ENCODE data around the gene C12orf76. TPM values are rescaled to one million over a fixed set of nuclear protein-coding genes. Genes with fewer than 3 reads are reported as not detected.

Gene C12orf76
- total RNA-seq, 4 donors from 2014 or later, result 9.3 to 11.0 (median 10.1) TPM; not detected in 1

DNA sequence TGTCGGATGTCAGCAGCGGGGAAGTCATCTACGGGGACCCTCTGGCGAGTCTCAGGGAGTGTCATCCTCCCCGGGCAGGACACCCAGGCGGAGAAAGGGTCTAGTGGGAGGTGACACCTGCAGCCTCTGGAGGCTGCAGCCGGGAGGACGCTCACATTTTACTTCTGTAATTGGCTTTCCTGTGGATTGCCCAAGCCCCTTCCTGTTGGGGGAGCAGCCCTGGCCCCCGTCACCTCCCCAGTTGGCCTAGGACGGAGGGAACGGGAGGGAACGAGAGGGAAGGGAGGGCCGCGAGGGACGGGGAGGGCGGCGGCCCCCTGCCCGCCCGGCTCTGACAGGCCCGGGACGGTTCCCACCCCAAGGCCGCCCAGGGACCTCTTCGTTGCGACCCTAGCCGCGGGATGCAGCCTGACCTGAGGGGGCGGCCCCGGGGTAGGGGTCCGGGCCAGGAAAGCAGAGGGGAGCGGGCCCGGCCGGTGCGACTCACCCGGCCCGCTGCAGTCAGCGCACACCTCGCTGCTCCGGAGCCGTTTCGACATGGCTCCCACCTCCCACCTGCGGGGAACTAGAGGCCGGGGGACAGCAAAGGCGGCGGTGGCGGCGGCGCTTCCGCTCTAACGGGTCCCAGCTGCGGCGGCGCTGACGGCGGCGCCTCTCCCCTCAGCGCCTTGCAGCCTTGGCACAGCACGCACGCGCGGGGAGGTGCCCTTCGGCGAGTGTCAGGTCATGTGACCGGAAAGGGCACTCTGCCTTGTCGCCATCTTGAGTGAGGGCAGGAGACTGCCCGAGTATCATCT is 52.4 kb downstream of the C12orf76 start, which contains the start of gene GIT2:
TSS of gene GIT2 (minus strand) at position 683 of the 797 bp plus-strand sequence. CDS start at position 539, 144 bp downstream.
- Histone ChIP-seq H3K4me1 (peaks cover 8 to 39% (median 26%) of the 10 kb centered on the region in 4 donors), H3K27ac (peak within 1 kb of the TSS; percentile 82 to 93 (median 86)), H3K36me3 (peaks cover 0 to 6% (median 0%) of the 10 kb centered on the region in 4 donors), H3K27me3 (no peaks in the 10 kb centered on the region), H3K4me3 (peak within 1 kb of the TSS; percentile 73 to 91 (median 82)), H3K9me3 (no peaks in the 10 kb centered on the region)
- peak; percentile 95 for DNase-seq
- WGBS, 2 donors (ENCODE audit: low coverage in 1 of 2), result 1% methylated on average over 48 of the region's 65 CpGs; no CpG with 5 or more reads in 1 of the 2 donors
- TF ChIP-seq EP300 (IDR thresholded peaks at IDR 0.05; ENCODE audit: low read depth) (no peak), POLR2AphosphoS5 (IDR thresholded peaks at IDR 0.05) (peak; percentile 91 to 96 (median 95)), POLR2A (IDR thresholded peaks at IDR 0.05) (peak; percentile 80)
- TF ChIP-seq, protein P1, sequence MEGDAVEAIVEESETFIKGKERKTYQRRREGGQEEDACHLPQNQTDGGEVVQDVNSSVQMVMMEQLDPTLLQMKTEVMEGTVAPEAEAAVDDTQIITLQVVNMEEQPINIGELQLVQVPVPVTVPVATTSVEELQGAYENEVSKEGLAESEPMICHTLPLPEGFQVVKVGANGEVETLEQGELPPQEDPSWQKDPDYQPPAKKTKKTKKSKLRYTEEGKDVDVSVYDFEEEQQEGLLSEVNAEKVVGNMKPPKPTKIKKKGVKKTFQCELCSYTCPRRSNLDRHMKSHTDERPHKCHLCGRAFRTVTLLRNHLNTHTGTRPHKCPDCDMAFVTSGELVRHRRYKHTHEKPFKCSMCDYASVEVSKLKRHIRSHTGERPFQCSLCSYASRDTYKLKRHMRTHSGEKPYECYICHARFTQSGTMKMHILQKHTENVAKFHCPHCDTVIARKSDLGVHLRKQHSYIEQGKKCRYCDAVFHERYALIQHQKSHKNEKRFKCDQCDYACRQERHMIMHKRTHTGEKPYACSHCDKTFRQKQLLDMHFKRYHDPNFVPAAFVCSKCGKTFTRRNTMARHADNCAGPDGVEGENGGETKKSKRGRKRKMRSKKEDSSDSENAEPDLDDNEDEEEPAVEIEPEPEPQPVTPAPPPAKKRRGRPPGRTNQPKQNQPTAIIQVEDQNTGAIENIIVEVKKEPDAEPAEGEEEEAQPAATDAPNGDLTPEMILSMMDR (IDR thresholded peaks at IDR 0.05), result peak in 2 of 5 experiments; percentile 12 to 19
- in situ Hi-C loops (cut with MboI; ENCODE audit: low pct_ligation_motif_present in 1 of 4, low pct_unique_long_range_greater_than_20kb in 1 of 4, low sequenced_read_pairs in 3 of 4), result no loop called here
- intact Hi-C loops (cut with DNase I; ENCODE audit: low total_unique reads), result no loop called here

- in situ Hi-C loops (cut with MboI; ENCODE audit: low pct_ligation_motif_present in 1 of 4, low pct_unique_long_range_greater_than_20kb in 1 of 4, low sequenced_read_pairs in 3 of 4), result no loop called here
- TF ChIP-seq EP300 (IDR thresholded peaks at IDR 0.05; ENCODE audit: low read depth) (no peak), POLR2AphosphoS5 (IDR thresholded peaks at IDR 0.05) (no peak), POLR2A (IDR thresholded peaks at IDR 0.05) (no peak)
- TF ChIP-seq, protein P1 (IDR thresholded peaks at IDR 0.05), result no peak
Measured at GRCh38 chr12:109995361-109995685, 53.0 kb downstream of the C12orf76 start.

DNA sequence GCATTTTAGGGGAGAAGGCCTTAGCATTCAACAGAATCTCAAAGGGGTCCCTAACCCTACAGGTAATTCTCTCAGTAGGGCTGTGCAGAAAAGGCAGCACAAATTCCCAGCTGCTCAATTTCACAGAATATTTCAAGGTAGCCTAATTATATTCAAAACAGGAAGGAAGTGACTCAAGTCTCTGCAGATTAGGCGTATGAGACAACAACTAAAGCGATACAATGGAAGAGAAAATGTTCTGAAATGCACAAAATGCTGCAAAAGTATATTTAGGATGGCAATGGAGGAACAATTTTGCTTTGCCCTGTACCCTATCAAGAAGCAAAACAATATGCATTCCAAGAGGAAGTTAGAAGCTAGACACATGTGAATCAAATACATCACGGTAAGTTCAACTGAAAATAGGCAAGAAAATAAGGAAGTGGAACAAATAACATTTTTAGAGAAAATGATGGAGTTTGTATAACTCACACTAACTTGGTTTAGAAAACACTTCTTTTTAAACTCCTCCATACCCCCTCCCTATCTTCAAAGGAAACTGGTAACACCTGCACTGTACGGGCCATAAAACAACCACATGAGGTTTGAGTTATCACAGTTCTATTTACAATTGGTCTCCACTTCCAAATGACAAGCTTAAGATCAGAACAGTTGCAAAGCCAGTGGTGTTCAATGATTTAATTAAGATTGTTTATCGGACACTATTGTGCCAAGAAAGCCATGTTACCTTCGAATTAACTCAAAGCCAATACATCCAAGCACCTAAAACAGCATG is 53.7 kb downstream of the C12orf76 start:
- Histone ChIP-seq H3K4me1 (peaks cover 8 to 36% (median 21%) of the 10 kb centered on the region in 4 donors), H3K27me3 (no peaks in the 10 kb centered on the region), H3K36me3 (peaks cover 0 to 14% (median 5%) of the 10 kb centered on the region in 4 donors), H3K9me3 (no peaks in the 10 kb centered on the region), H3K27ac (peak overlapping the region; percentile 82 to 93 (median 86)), H3K4me3 (peak overlapping the region in 3 of 4 donors; percentile 73 to 84 (median 79))
- intact Hi-C loops (cut with DNase I; ENCODE audit: low total_unique reads) (no loop called here), in situ Hi-C loops (cut with MboI; ENCODE audit: low pct_ligation_motif_present in 1 of 4, low pct_unique_long_range_greater_than_20kb in 1 of 4, low sequenced_read_pairs in 3 of 4) (no loop called here)
- WGBS, 2 donors (ENCODE audit: low coverage in 1 of 2), result 17 to 22% methylated on average over 4 to 6 of the region's 6 CpGs
- DNase-seq, result no peak
- TF ChIP-seq, protein P1 (IDR thresholded peaks at IDR 0.05), result no peak
- TF ChIP-seq EP300 (IDR thresholded peaks at IDR 0.05; ENCODE audit: low read depth) (no peak), POLR2A (IDR thresholded peaks at IDR 0.05) (no peak), POLR2AphosphoS5 (IDR thresholded peaks at IDR 0.05) (no peak)

More at GRCh38 chr12:109995361-109995685, 53.0 kb downstream of the C12orf76 start:
- WGBS, 2 donors (ENCODE audit: low coverage in 1 of 2), result 0% methylated on average over 3 to 6 of the region's 6 CpGs
- Histone ChIP-seq H3K4me3 (peak overlapping the region; percentile 73 to 91 (median 82)), H3K4me1 (peaks cover 8 to 37% (median 24%) of the 10 kb centered on the region in 4 donors), H3K36me3 (peaks cover 0 to 12% (median 3%) of the 10 kb centered on the region in 4 donors), H3K9me3 (no peaks in the 10 kb centered on the region), H3K27ac (peak overlapping the region; percentile 82 to 93 (median 86)), H3K27me3 (no peaks in the 10 kb centered on the region)
- intact Hi-C loops (cut with DNase I; ENCODE audit: low total_unique reads), result no loop called here
- DNase-seq, result no peak

DNA sequence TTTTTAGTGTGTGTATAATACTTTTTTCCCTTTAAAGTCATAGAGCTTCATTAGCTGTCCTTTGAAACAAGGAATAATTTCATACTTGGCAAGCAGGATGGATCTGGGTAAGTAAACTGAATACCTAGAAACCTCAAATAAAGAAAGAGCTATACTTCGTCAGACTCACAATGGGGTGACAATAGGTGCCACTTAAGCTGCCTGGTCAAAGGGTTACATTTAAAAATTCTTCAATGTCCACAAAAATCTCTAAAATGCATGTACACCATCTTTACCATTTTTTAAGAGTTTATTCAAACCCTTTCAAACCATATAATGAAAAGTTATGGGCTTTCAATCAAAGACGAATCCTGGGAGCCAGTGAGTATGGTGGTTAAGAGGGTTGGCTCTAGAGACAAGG is 55.2 kb downstream of the C12orf76 start:
- DNase-seq, result no peak
- Histone ChIP-seq H3K27me3 (no peaks in the 10 kb centered on the region), H3K4me3 (no peak overlapping the region), H3K9me3 (no peaks in the 10 kb centered on the region), H3K4me1 (peaks cover 8 to 30% (median 22%) of the 10 kb centered on the region in 4 donors), H3K27ac (no peak overlapping the region), H3K36me3 (peaks cover 0 to 26% (median 12%) of the 10 kb centered on the region in 4 donors)
- in situ Hi-C loops (cut with MboI; ENCODE audit: low pct_ligation_motif_present in 1 of 4, low pct_unique_long_range_greater_than_20kb in 1 of 4, low sequenced_read_pairs in 3 of 4), result no loop called here
- no peak for TF ChIP-seq POLR2A (IDR thresholded peaks at IDR 0.05)
- no peak for TF ChIP-seq POLR2AphosphoS5 (IDR thresholded peaks at IDR 0.05)
- no peak for TF ChIP-seq EP300 (IDR thresholded peaks at IDR 0.05; ENCODE audit: low read depth)
- TF ChIP-seq, protein P1 (IDR thresholded peaks at IDR 0.05), result no peak
- 62 to 88% methylated on average over 2 of the region's 2 CpGs for WGBS, 2 donors (ENCODE audit: low coverage in 1 of 2)
- intact Hi-C loops (cut with DNase I; ENCODE audit: low total_unique reads), result no loop called here
